Stimulated activated CD4-positive, alpha-beta T cell treated with anti-CD3 and anti-CD28 coated beads, TNF-alpha, amount 100 ng/mL, for 1 hour (primary cell): Measurements from ENCODE around the gene DNAJC8.
A peak's percentile ranks its signal among the peaks of the same experiment; 100 is the strongest.

Experiments used
- DNase-seq, 3 donors: peaks; one replicate each; pipeline ENCODE4 v3.0.0-alpha.2; 2020; ENCODE audit warnings: low read depth in 3 of 3, low spot score in 1 of 3

Gene DNAJC8

GRCh38 chr1:28232558-28233263 is at the start of gene DNAJC8:
DNAJC8 (minus strand) TSS chr1:28233029; CDS start chr1:28232998, 31 bp downstream.
- peak; percentile 83 to 91 (median 84) for DNase-seq

- no peak for DNase-seq
Observed at GRCh38 chr1:28281608-28282425, 49.0 kb upstream of the DNAJC8 start.

GRCh38 chr1:28280977-28281381 is 48.1 kb upstream of the DNAJC8 start:
- DNase-seq = no peak

- DNase-seq = no peak
Observed at GRCh38 chr1:28280501-28280900, 47.7 kb upstream of the DNAJC8 start.

- DNase-seq = no peak
Observed at GRCh38 chr1:28279721-28280120, 46.9 kb upstream of the DNAJC8 start.

- DNase-seq = no peak
Observed at GRCh38 chr1:28278763-28279162, 45.9 kb upstream of the DNAJC8 start.

- DNase-seq = no peak
Observed at GRCh38 chr1:28273216-28273860, 40.5 kb upstream of the DNAJC8 start.

- no peak for DNase-seq
Observed at GRCh38 chr1:28272215-28272852, 39.5 kb upstream of the DNAJC8 start.

- DNase-seq = no peak
Observed at GRCh38 chr1:28269529-28269928, 36.7 kb upstream of the DNAJC8 start.

GRCh38 chr1:28267633-28268032 is 34.8 kb upstream of the DNAJC8 start:
- no peak for DNase-seq

- no peak for DNase-seq
Observed at GRCh38 chr1:28266920-28267322, 34.1 kb upstream of the DNAJC8 start.

GRCh38 chr1:28265577-28265976 is 32.7 kb upstream of the DNAJC8 start:
- DNase-seq = no peak

- DNase-seq = no peak
Observed at GRCh38 chr1:28264897-28265296, 32.1 kb upstream of the DNAJC8 start.

GRCh38 chr1:28260803-28261174 is 28.0 kb upstream of the DNAJC8 start:
- no peak for DNase-seq

GRCh38 chr1:28259934-28260802 is 27.3 kb upstream of the DNAJC8 start:
- peak in 1 of 3 donors; percentile 26 for DNase-seq

GRCh38 chr1:28259252-28259933 is 26.6 kb upstream of the DNAJC8 start, which contains the start of gene SESN2:
SESN2 (plus strand) TSS chr1:28259518; CDS start chr1:28259848, 330 bp downstream.
- DNase-seq = peak; percentile 97 to 98 (median 97)

- no peak for DNase-seq
Observed at GRCh38 chr1:28258628-28259251, 25.9 kb upstream of the DNAJC8 start.

- DNase-seq = no peak
Observed at GRCh38 chr1:28257736-28258135, 24.9 kb upstream of the DNAJC8 start.

- DNase-seq = no peak
Observed at GRCh38 chr1:28256197-28256827, 23.5 kb upstream of the DNAJC8 start.
